ENCODE data around the gene PERCC1. TPM values are rescaled to one million over a fixed set of nuclear protein-coding genes. Genes with fewer than 3 reads are reported as not detected.

Gene PERCC1
- total RNA-seq, 4 donors from 2014 or later: not detected

- Histone ChIP-seq H3K27ac (no peak overlapping the region), H3K4me1 (peaks cover 3 to 18% of the 10 kb centered on the region in 2 donors), H3K9me3 (no peaks in the 10 kb centered on the region), H3K36me3 (no peaks in the 10 kb centered on the region), H3K27me3 (no peaks in the 10 kb centered on the region), H3K4me3 (no peak overlapping the region)
- TF ChIP-seq POLR2A (IDR thresholded peaks at IDR 0.05): no peak
- TF ChIP-seq CTCF (IDR thresholded peaks at IDR 0.05): no peak
- intact Hi-C loops (cut with DNase I; ENCODE audit: low total_unique reads): no loop called here
- DNase-seq: no peak
These were observed 18.0 kb upstream of the PERCC1 start for GRCh38 chr16:1412847-1413246.

DNA sequence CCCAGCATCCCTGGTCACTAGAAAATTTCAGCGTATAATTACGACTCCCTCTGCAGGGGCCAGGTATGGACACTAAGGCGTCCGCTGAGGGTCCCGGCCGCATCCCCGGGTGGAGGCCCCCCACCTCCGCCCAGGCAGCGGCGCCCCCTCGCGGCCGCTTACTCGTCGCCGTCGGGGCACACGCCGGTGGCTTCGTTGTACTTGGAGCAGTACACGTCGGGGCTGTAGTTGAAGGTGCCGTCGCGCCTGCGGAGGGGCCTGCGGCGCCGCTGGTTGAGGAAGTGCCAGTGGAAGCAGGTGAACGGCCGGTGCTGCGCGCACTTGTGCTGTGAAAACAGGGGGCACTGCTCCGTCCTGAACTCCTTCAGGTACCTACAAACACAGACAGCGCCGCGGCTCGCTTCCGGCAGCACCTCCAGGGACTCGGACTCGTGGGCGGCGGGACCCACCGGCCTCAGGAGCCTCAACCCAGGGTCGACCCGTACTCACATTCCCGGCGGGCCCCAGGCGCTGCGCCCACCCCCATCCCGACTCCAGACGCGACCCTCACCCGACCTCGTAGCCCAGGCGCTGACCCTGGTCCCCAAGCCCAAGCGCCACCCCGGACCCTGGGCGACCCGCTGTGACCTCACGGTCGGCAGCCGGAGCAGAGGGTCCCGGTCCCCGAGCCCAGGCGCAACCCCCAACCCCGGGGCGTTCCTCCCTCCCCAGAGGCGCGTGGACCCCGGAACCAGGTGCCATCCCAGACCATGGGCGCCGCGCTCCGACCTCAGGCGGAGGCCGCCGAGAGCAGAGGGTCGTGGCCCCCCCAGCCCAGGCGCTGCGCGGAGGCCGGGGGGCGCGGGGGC lies 17.0 kb upstream of the PERCC1 start:
- Histone ChIP-seq H3K4me3 (peak overlapping the region; percentile 88 to 93), H3K36me3 (no peaks in the 10 kb centered on the region), H3K27me3 (no peaks in the 10 kb centered on the region), H3K9me3 (no peaks in the 10 kb centered on the region), H3K27ac (peak overlapping the region; percentile 90 to 95), H3K4me1 (peaks cover 0 to 10% of the 10 kb centered on the region in 2 donors)
- DNase-seq: peak; percentile 36 to 41
- intact Hi-C loops (cut with DNase I; ENCODE audit: low total_unique reads): no loop called here
- no peak for TF ChIP-seq POLR2A (IDR thresholded peaks at IDR 0.05)
- peak; percentile 30 to 53 (median 44) for TF ChIP-seq CTCF (IDR thresholded peaks at IDR 0.05)

DNA sequence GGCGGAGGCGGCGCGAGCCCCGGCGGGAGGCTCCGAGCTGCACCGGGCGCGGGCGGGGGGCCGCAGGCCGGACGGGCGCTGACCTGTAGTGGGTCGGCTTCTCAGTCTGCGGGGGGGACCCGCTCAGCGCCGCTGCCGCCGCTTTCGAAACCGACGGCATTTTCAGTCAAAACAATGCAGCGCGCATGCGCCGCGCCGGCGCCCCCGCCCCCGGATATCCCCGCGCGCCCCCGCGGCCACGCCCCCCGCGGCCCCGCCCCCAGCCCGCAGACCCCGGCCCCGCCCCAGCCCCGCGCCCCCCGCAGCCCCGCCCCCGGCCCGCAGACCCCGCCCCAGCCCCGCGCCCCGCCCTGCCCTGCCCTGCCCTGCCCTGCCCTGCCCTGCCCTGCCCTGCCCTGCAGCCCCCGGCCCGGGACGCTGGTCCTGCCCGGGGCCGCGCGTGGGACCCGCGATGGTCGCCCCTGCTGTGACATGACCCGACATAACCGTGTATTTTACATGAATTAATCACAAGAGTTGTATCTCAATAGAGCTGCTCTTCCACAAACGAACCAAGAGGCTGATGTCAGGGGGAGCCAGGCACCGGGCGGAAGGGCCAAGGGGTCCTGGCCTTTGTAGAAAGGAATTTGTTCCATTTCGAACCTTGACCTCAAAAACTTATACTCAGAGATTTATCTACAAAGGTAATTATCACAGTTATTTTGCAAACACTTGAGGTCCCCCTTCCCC lies 16.2 kb upstream of the PERCC1 start, which contains the start of gene UNKL:
UNKL (minus strand) TSS at position 173 of the 729 bp plus-strand sequence; CDS start at position 160, 13 bp downstream.
- H3K27ac ChIP-seq: peak within 1 kb of the TSS; percentile 90 to 95
- intact Hi-C loops (cut with DNase I; ENCODE audit: low total_unique reads): no loop called here
- DNase-seq: peak; percentile 83 to 84
- peak within 1 kb of the TSS; percentile 88 to 93 for H3K4me3 ChIP-seq
- H3K27me3 ChIP-seq: no peaks in the 10 kb centered on the region
- H3K36me3 ChIP-seq: no peaks in the 10 kb centered on the region
- H3K4me1 ChIP-seq: peaks cover 0 to 6% of the 10 kb centered on the region in 2 donors
- TF ChIP-seq POLR2A (IDR thresholded peaks at IDR 0.05): no peak
- TF ChIP-seq CTCF (IDR thresholded peaks at IDR 0.05): no peak
- no peaks in the 10 kb centered on the region for H3K9me3 ChIP-seq

DNA sequence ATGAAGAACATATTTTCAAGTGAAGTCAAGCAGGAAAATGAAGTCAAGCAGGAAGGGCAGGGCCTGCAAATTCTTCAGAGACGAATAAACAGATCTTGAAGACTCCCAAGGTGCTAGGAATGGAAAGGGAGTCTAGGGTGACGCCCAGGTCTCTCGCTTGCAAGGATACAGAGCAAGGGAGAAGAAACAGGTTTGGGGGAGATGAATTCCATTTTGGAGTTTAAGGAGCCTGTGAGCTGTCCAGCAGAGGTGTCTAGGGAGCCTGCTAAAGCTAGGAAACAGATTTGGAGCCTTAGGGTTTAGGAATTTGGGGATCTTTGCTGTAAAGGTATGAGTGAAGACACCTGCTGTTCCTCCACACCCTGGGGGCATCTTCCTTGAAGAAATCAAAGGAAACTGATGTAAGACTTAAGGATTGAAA lies 14.3 kb upstream of the PERCC1 start:
- intact Hi-C loops (cut with DNase I; ENCODE audit: low total_unique reads): no loop called here
- DNase-seq: no peak

More for the DNA sequence above, 14.3 kb upstream of the PERCC1 start:
- no peaks in the 10 kb centered on the region for H3K9me3 ChIP-seq
- peaks cover 0 to 4% of the 10 kb centered on the region in 2 donors for H3K4me1 ChIP-seq
- no peaks in the 10 kb centered on the region for H3K27me3 ChIP-seq
- no peak overlapping the region for H3K4me3 ChIP-seq
- H3K36me3 ChIP-seq: no peaks in the 10 kb centered on the region
- no peak for TF ChIP-seq POLR2A (IDR thresholded peaks at IDR 0.05)
- no peak for TF ChIP-seq CTCF (IDR thresholded peaks at IDR 0.05)
- no peak overlapping the region for H3K27ac ChIP-seq
